CD8-positive, alpha-beta memory T cell (primary cell): ENCODE data around the gene LCNL1. TPM values are rescaled to one million over a fixed set of nuclear protein-coding genes. Genes with fewer than 3 reads are reported as not detected.

ENCODE experiments used
- CTCF ChIA-PET: fragments of 350-600 bp; sonication (Branson Sonifier 250); formaldehyde crosslinking; loops from one replicate; lab custom pipeline; 2021; ENCODE audit warnings: antibody characterized with exemption; lab: Charles Lee
- POLR2A ChIA-PET: fragments of 350-600 bp; sonication (Branson Sonifier 250); formaldehyde crosslinking; loops from one replicate; lab custom pipeline; 2021; ENCODE audit warnings: antibody characterized with exemption; lab: Charles Lee
- DNase-seq, 5 donors: peaks; one replicate each; pipeline versions ENCODE4 v3.0.0 to v3.0.0-alpha.2; 2020 to 2022; ENCODE audit warnings: mixed read lengths in 1 of 5
- H3K27ac ChIP-seq: one replicate; pipeline ENCODE4 v1.7.0; 2013; ENCODE audit warnings: low read depth, mild to moderate bottlenecking, low read length, moderate library complexity
- H3K27me3 ChIP-seq: 2 replicates; pipeline ENCODE4 v1.7.0; 2013; ENCODE audit warnings: low read length, mild to moderate bottlenecking; ENCODE audit not compliant: insufficient read depth, poor library complexity, severe bottlenecking
- H3K36me3 ChIP-seq: 2 replicates; pipeline ENCODE4 v1.7.0; 2013; ENCODE audit warnings: mild to moderate bottlenecking, low read length, moderate library complexity; ENCODE audit not compliant: insufficient read depth
- H3K4me1 ChIP-seq: 2 replicates; pipeline ENCODE4 v1.7.0; 2013; ENCODE audit warnings: mild to moderate bottlenecking, low read length, moderate library complexity; ENCODE audit not compliant: insufficient read depth
- H3K4me3 ChIP-seq: 2 replicates; pipeline ENCODE4 v1.7.0; 2013; ENCODE audit warnings: mild to moderate bottlenecking, low read length
- H3K9me3 ChIP-seq: 2 replicates; pipeline ENCODE4 v1.7.0; 2013; ENCODE audit warnings: mild to moderate bottlenecking, low read length
- H3K27ac Mint-ChIP-seq, 8 donors: one replicate each; pipeline ENCODE4 v1.8.0; 2020 to 2021; ENCODE audit warnings: mixed read lengths in 8 of 8, mild to moderate bottlenecking in 6 of 8, inconsistent platforms in 3 of 8, moderate library complexity in 3 of 8
- H3K27me3 Mint-ChIP-seq, 2 donors: one replicate each; pipeline ENCODE4 v1.8.0; 2020 to 2021; ENCODE audit warnings: mixed read lengths in 2 of 2, mild to moderate bottlenecking in 1 of 2, moderate library complexity in 1 of 2
- H3K36me3 Mint-ChIP-seq, 3 donors: one replicate each; pipeline ENCODE4 v1.8.0; 2020 to 2021; ENCODE audit warnings: mixed read lengths in 3 of 3, inconsistent platforms in 1 of 3, mild to moderate bottlenecking in 1 of 3
- H3K4me1 Mint-ChIP-seq, 3 donors: one replicate each; pipeline ENCODE4 v1.8.0; 2020 to 2021; ENCODE audit warnings: mixed read lengths in 3 of 3, inconsistent platforms in 1 of 3, mild to moderate bottlenecking in 1 of 3
- H3K4me3 Mint-ChIP-seq, 7 donors: one replicate each; pipeline ENCODE4 v1.8.0; 2020 to 2021; ENCODE audit warnings: mixed read lengths in 7 of 7, mild to moderate bottlenecking in 6 of 7, moderate library complexity in 4 of 7, inconsistent platforms in 2 of 7
- H3K9me3 Mint-ChIP-seq, 5 donors: one replicate each; pipeline ENCODE4 v1.8.0; 2020 to 2022; ENCODE audit warnings: mixed read lengths in 5 of 5, mild to moderate bottlenecking in 3 of 5, moderate library complexity in 2 of 5, inconsistent platforms in 1 of 5
- polyA plus RNA-seq: library from polyadenylated mRNA; unstranded; fragments of 300-500 nt; fragmentation: Illumina TruSeq; gene quantifications from one replicate; pipeline ENCODE4 v1.2.3, GENCODE V29; 2021
- total RNA-seq, 2 experiments: library from RNA; stranded (reverse); gene quantifications; one replicate each; pipeline ENCODE4 v1.2.3, GENCODE V29; 2021

The LCNL1 gene
- total and polyA plus RNA-seq, 3 experiments from 2014 or later = 0.16 to 0.22 (median 0.20) TPM

DNA sequence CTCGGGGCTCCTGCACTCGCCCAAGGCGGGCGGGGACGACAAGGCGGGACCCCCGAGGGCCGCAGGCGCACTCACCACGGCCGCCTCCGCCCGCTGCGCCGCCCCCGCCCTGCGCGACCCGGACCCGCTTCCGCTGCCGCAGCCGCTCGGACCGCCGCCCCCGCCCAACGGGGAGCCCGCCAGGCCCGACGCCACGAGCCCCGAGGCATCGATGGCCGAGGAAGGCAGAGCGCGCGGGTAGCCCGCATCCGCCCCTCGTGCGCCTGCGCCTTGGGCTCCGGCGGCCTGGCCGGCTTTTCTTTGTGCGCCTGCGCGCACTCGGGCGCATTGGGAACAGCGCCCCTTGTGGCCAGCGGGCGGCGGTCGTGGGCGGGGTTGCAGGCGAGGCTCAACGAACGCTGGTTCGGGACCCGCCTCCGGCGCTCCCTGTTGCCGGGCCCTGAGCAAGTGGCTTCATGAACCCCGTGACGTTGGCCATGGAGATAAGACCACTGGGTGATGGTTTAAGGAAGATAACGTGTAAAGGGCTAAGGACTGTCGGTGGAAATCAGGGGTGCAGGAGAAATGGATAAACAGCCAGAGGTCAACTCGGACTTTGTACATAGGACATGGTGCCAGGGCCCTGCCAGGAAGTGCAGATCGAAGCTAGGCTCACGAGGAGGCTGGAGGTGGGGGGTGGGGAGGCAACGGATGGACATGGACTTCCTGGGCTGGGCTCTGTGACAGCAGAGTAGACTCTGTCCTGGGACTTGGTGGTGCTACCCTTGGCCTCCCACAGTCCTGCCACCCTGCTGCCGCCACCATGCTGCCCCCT is 38.1 kb upstream of the LCNL1 start, which contains the start of the genes C8G and FBXW5:
C8G (plus strand) TSS at position 725 of the 814 bp plus-strand sequence; CDS start at position 803, 78 bp downstream.
FBXW5 (minus strand) TSS at position 220 of the 814 bp plus-strand sequence. CDS start 655 bp downstream, outside the sequence.
- CTCF ChIA-PET = interaction anchor here (0.9 to 8.7 kb wide), 15 partner anchors 14 to 157 kb away, joined by 3 to 159 read pairs (median 4); partner anchors contain the start of genes CLIC3, FUT7, PAXX and PTGDS
- peaks cover 11% of the 10 kb centered on the region for H3K4me1 ChIP-seq
- H3K27me3 Mint-ChIP-seq = no peaks in the 10 kb centered on the region
- peak within 1 kb of the TSS; percentile 77 to 89 (median 84) for H3K4me3 Mint-ChIP-seq
- no peaks in the 10 kb centered on the region for H3K9me3 ChIP-seq
- H3K27ac ChIP-seq = peak within 1 kb of the TSS; percentile 65
- H3K27ac Mint-ChIP-seq = peak within 1 kb of the TSS in 7 of 8 donors; percentile 26 to 96 (median 77)
- POLR2A ChIA-PET = interaction anchor here (0.6 to 1.9 kb wide), 9 partner anchors 42 to 646 kb away, joined by 3 to 7 read pairs (median 3); partner anchors contain the start of genes PAXX, TRAF2 and ZMYND19
- H3K4me1 Mint-ChIP-seq = peaks cover 4 to 32% (median 9%) of the 10 kb centered on the region in 3 donors
- no peaks in the 10 kb centered on the region for H3K9me3 Mint-ChIP-seq
- H3K27me3 ChIP-seq = no peaks in the 10 kb centered on the region
- peak within 1 kb of the TSS; percentile 51 for H3K4me3 ChIP-seq
- DNase-seq = peak; percentile 92 to 96 (median 94)
- H3K36me3 Mint-ChIP-seq = peaks cover 0 to 35% (median 0%) of the 10 kb centered on the region in 3 donors
- peaks cover 15% of the 10 kb centered on the region for H3K36me3 ChIP-seq

DNA sequence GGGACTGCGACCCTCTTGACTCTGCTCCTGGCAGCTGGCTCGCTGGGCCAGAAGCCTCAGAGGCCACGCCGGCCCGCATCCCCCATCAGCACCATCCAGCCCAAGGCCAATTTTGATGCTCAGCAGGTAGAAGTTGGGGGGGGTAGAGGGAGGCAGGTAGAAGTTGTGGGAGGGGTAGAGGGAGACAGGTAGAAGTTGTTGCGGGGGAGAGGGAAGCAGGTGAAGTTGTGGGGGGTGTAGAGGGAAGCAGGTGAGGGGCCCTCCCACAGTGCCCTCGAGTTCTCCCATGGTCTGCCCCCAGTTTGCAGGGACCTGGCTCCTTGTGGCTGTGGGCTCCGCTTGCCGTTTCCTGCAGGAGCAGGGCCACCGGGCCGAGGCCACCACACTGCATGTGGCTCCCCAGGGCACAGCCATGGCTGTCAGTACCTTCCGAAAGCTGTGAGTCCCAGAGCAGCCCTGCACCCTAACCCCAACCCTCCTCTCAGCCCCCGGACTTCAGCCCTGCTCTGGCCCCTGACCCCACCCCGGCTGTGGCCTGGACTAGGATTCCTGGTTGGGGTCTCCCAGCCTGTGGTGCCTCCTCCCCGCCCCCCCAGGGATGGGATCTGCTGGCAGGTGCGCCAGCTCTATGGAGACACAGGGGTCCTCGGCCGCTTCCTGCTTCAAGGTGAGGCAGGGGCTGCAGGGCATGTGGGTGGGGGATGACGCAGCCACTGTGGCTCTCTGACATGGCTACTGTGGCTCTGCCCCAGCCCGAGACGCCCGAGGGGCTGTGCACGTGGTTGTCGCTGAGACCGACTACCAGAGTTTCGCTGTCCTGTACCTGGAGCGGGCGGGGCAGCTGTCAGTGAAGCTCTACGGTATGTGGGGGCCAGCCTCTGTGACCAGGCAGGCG is 37.2 kb upstream of the LCNL1 start:
- Mint-ChIP-seq H3K27me3 (no peaks in the 10 kb centered on the region), H3K4me3 (peak overlapping the region in 4 of 7 donors; percentile 56 to 80 (median 65)), H3K9me3 (no peaks in the 10 kb centered on the region), H3K36me3 (peaks cover 0 to 28% (median 0%) of the 10 kb centered on the region in 3 donors), H3K27ac (peak overlapping the region in 2 of 8 donors; percentile 43 to 79), H3K4me1 (peaks cover 4 to 39% (median 11%) of the 10 kb centered on the region in 3 donors)
- no peaks in the 10 kb centered on the region for H3K27me3 ChIP-seq
- ChIA-PET CTCF (interaction anchor here (1.0 to 8.7 kb wide), 12 partner anchors 13 to 95 kb away, joined by 3 to 159 read pairs (median 4); partner anchors contain the start of genes CLIC3, FUT7, PAXX and PTGDS), POLR2A (interaction anchor here (1.5 to 1.9 kb wide), 3 partner anchors 50 to 145 kb away, joined by 3 to 7 read pairs (median 4); no protein-coding TSS in a partner anchor)
- H3K9me3 ChIP-seq = no peaks in the 10 kb centered on the region
- peaks cover 15% of the 10 kb centered on the region for H3K36me3 ChIP-seq
- peaks cover 15% of the 10 kb centered on the region for H3K4me1 ChIP-seq
- peak overlapping the region; percentile 17 for H3K27ac ChIP-seq
- peak overlapping the region; percentile 11 for H3K4me3 ChIP-seq
- DNase-seq = no peak

DNA sequence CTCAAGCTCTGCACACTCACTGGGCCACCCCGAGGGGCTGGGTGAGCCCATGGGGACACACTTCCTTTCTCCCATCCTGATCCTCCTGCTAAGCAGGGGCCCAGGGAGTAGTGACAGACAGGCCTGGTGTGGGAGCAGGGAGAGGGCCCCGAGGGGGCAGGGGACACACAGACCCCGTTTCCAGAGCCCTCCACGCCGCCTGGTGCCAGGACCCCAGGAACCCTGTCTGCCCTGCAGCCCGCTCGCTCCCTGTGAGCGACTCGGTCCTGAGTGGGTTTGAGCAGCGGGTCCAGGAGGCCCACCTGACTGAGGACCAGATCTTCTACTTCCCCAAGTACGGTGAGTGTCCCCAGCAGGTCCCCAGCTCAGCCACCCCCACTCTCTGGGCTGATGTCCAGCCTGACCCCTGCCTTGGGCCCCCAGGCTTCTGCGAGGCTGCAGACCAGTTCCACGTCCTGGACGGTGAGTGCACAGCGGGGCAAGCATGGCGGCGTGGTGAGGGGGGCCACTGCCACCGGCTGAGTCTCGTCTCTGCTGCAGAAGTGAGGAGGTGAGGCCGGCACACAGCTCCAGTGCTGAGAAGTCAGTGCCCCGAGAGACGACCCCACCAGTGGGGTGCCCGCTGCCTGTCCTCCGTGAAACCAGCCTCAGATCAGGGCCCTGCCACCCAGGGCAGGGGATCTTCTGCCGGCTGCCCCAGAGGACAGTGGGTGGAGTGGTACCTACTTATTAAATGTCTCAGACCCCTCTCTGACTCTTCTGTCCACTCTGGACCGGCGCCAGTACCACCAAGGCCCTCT is 36.4 kb upstream of the LCNL1 start:
- no peak overlapping the region for H3K4me3 Mint-ChIP-seq
- H3K27ac Mint-ChIP-seq = peak overlapping the region in 1 of 8 donors; percentile 19
- H3K4me1 ChIP-seq = peaks cover 17% of the 10 kb centered on the region
- H3K36me3 ChIP-seq = peaks cover 12% of the 10 kb centered on the region
- no peak for DNase-seq
- peaks cover 0 to 19% (median 0%) of the 10 kb centered on the region in 3 donors for H3K36me3 Mint-ChIP-seq
- POLR2A ChIA-PET = no interaction called here
- no peaks in the 10 kb centered on the region for H3K27me3 Mint-ChIP-seq
- no peak overlapping the region for H3K27ac ChIP-seq
- no peaks in the 10 kb centered on the region for H3K27me3 ChIP-seq
- H3K4me3 ChIP-seq = no peak overlapping the region
- H3K9me3 ChIP-seq = no peaks in the 10 kb centered on the region
- no peaks in the 10 kb centered on the region for H3K9me3 Mint-ChIP-seq
- CTCF ChIA-PET = interaction anchor here (1.0 to 8.7 kb wide), 8 partner anchors 29 to 139 kb away, joined by 3 to 159 read pairs (median 6); partner anchors contain the start of genes AJM1, FUT7 and RABL6
- peaks cover 4 to 44% (median 11%) of the 10 kb centered on the region in 3 donors for H3K4me1 Mint-ChIP-seq

DNA sequence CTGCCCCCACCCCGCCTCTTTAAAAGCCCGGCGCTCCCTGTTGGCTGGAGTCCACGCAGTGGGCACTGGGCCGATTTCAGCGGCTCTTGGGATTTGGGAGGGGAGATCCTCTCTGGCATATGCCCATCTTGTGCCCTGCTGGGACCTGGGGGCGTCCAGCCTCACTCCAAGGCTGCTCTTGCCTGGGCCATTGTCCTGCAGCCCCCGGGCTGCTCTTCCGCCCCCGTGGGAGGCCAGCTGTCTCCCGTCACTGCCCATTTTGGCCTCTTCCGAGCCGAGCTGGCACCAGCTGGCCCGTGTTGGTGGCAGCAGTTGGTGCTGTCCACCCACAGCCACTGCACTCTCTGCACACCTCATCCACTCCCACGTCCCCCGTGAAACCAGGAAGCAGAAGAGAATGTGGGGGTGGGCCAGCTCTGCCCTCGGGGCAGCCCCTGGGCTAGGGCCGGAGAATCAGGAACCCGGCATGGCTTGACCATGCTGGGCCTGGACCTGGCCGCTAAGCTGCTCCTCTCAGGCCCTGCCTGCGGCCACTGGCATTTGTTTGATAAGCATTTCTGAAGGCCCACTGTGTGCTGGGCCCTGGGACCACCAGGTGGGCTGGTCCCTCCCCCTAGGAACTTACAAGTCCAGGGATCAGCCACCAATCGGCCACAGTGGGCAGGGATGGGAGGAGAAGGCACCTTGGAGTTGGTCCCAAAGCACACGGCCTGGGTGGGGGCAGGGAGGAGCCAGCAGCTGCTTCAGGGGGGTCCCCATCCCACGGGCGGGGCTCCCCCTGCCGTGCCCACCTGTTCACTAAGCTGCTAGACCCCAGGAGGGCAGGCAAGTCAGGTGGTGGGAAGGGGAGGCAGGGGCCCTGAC is 35.5 kb upstream of the LCNL1 start:
- no peak for DNase-seq
- Histone ChIP-seq H3K27ac (no peak overlapping the region), H3K4me1 (peaks cover 17% of the 10 kb centered on the region), H3K27me3 (no peaks in the 10 kb centered on the region), H3K4me3 (no peak overlapping the region), H3K36me3 (peaks cover 4% of the 10 kb centered on the region), H3K9me3 (no peaks in the 10 kb centered on the region)
- Mint-ChIP-seq H3K27me3 (no peaks in the 10 kb centered on the region), H3K4me1 (peaks cover 4 to 44% (median 11%) of the 10 kb centered on the region in 3 donors), H3K9me3 (no peaks in the 10 kb centered on the region), H3K27ac (peak overlapping the region in 1 of 8 donors; percentile 64), H3K4me3 (peak overlapping the region in 2 of 7 donors; percentile 36 to 56), H3K36me3 (peaks cover 0 to 12% (median 0%) of the 10 kb centered on the region in 3 donors)
- POLR2A ChIA-PET = interaction anchor here (0.9 to 1.7 kb wide), 4 partner anchors 12 to 88 kb away, joined by 3 to 18 read pairs (median 7); partner anchors contain the start of gene PAXX
- CTCF ChIA-PET = interaction anchor here (0.7 to 8.7 kb wide), 22 partner anchors 19 to 140 kb away, joined by 3 to 159 read pairs (median 5); partner anchors contain the start of genes ABCA2, AJM1, CLIC3 and FUT7

- no peaks in the 10 kb centered on the region for H3K27me3 ChIP-seq
- H3K4me1 ChIP-seq = peaks cover 17% of the 10 kb centered on the region
- H3K9me3 ChIP-seq = no peaks in the 10 kb centered on the region
- no peak overlapping the region for H3K4me3 ChIP-seq
- no peaks in the 10 kb centered on the region for H3K36me3 ChIP-seq
- no peaks in the 10 kb centered on the region for H3K27me3 Mint-ChIP-seq
- peak overlapping the region in 6 of 8 donors; percentile 9 to 81 (median 64) for H3K27ac Mint-ChIP-seq
- no peaks in the 10 kb centered on the region for H3K9me3 Mint-ChIP-seq
- H3K36me3 Mint-ChIP-seq = peaks cover 0 to 6% (median 0%) of the 10 kb centered on the region in 3 donors
- POLR2A ChIA-PET = interaction anchor here (0.7 to 1.7 kb wide), 5 partner anchors 12 to 220 kb away, joined by 3 to 18 read pairs (median 7); partner anchors contain the start of gene PAXX
- peaks cover 4 to 38% (median 11%) of the 10 kb centered on the region in 3 donors for H3K4me1 Mint-ChIP-seq
- H3K27ac ChIP-seq = no peak overlapping the region
- CTCF ChIA-PET = interaction anchor here (0.6 to 8.7 kb wide), 25 partner anchors 12 to 141 kb away, joined by 3 to 159 read pairs (median 5); partner anchors contain the start of genes ABCA2, AJM1, CLIC3 and FUT7
- DNase-seq = no peak
- H3K4me3 Mint-ChIP-seq = peak overlapping the region; percentile 29 to 88 (median 67)
These were observed 34.8 kb upstream of the LCNL1 start for GRCh38 chr9:136947955-136948510.
